Effector memory CD8-positive, alpha-beta T cell (primary cell): ENCODE data around the gene RPS19BP1.
"Not testable (repeated sequence)": the region's sequence is repeated elsewhere in the genome, so short reads cannot be mapped to it uniquely, and the experiment has no call there.

Experiments used
- ATAC-seq: fragments of 150-1000 bp; cut with Tn5 transposase; replicated peaks from 2 replicates; pipeline ENCODE4 v1.10.0; 2021; ENCODE audit warnings: mild to moderate bottlenecking, moderate library complexity
- DNase-seq, 3 experiments: peaks; one replicate each; pipeline ENCODE4 v3.0.0; 2021
- H3K27ac Mint-ChIP-seq, 2 donors: one replicate each; pipeline ENCODE4 v1.8.0; 2022; ENCODE audit warnings: mild to moderate bottlenecking in 2 of 2, mixed read lengths in 2 of 2, moderate library complexity in 2 of 2
- H3K27me3 Mint-ChIP-seq, 2 donors: one replicate each; pipeline ENCODE4 v1.8.0; 2022; ENCODE audit warnings: mixed read lengths in 2 of 2
- H3K36me3 Mint-ChIP-seq: one replicate; pipeline ENCODE4 v1.8.0; 2022; ENCODE audit warnings: mild to moderate bottlenecking, moderate library complexity, mixed read lengths; ENCODE audit not compliant: insufficient read depth
- H3K4me1 Mint-ChIP-seq, 2 donors: one replicate each; pipeline ENCODE4 v1.8.0; 2022; ENCODE audit warnings: low read depth in 2 of 2, mixed read lengths in 2 of 2
- H3K4me3 Mint-ChIP-seq, 2 donors: one replicate each; pipeline ENCODE4 v1.8.0; 2022; ENCODE audit warnings: mild to moderate bottlenecking in 2 of 2, mixed read lengths in 2 of 2, moderate library complexity in 2 of 2
- H3K9me3 Mint-ChIP-seq, 2 donors: one replicate each; pipeline ENCODE4 v1.8.0; 2022; ENCODE audit warnings: mixed read lengths in 2 of 2

RPS19BP1 gene

GRCh38 chr22:39530116-39530515 lies 2.4 kb downstream of the RPS19BP1 start:
- Mint-ChIP-seq H3K9me3 (no peaks in the 10 kb centered on the region), H3K4me3 (peak overlapping the region; percentile 96 to 98), H3K27ac (peak overlapping the region; percentile 9 to 57), H3K36me3 (peaks cover 47% of the 10 kb centered on the region), H3K4me1 (peaks cover 61 to 63% of the 10 kb centered on the region in 2 donors), H3K27me3 (no peaks in the 10 kb centered on the region)
- ATAC-seq (no peak), DNase-seq (no peak)

- Mint-ChIP-seq H3K36me3 (peaks cover 50% of the 10 kb centered on the region), H3K4me1 (peaks cover 66 to 69% of the 10 kb centered on the region in 2 donors), H3K9me3 (no peaks in the 10 kb centered on the region), H3K27ac (peak overlapping the region; percentile 88 to 99), H3K4me3 (peak overlapping the region; percentile 96 to 98), H3K27me3 (no peaks in the 10 kb centered on the region)
- DNase-seq = no peak
- ATAC-seq = no peak
Observed at GRCh38 chr22:39529487-39529851, 3.1 kb downstream of the RPS19BP1 start.

- H3K27ac Mint-ChIP-seq = peak overlapping the region; percentile 88 to 99
- DNase-seq = peak; percentile 88 to 91 (median 90)
- peaks cover 56% of the 10 kb centered on the region for H3K36me3 Mint-ChIP-seq
- peaks cover 65 to 68% of the 10 kb centered on the region in 2 donors for H3K4me1 Mint-ChIP-seq
- peak overlapping the region; percentile 96 to 98 for H3K4me3 Mint-ChIP-seq
- peak; percentile 49 for ATAC-seq
- no peaks in the 10 kb centered on the region for H3K9me3 Mint-ChIP-seq
- H3K27me3 Mint-ChIP-seq = no peaks in the 10 kb centered on the region
Observed at GRCh38 chr22:39528681-39529486, 3.7 kb downstream of the RPS19BP1 start.

GRCh38 chr22:39528080-39528661 lies 4.4 kb downstream of the RPS19BP1 start:
- DNase-seq = no peak
- H3K27ac Mint-ChIP-seq = peak overlapping the region; percentile 88 to 99
- no peaks in the 10 kb centered on the region for H3K9me3 Mint-ChIP-seq
- peaks cover 63% of the 10 kb centered on the region for H3K36me3 Mint-ChIP-seq
- H3K27me3 Mint-ChIP-seq = no peaks in the 10 kb centered on the region
- peak overlapping the region; percentile 96 to 98 for H3K4me3 Mint-ChIP-seq
- H3K4me1 Mint-ChIP-seq = peaks cover 68 to 71% of the 10 kb centered on the region in 2 donors
- no peak for ATAC-seq

GRCh38 chr22:39527481-39527961 lies 5.0 kb downstream of the RPS19BP1 start:
- Mint-ChIP-seq H3K4me1 (peaks cover 75 to 76% of the 10 kb centered on the region in 2 donors), H3K36me3 (peaks cover 64% of the 10 kb centered on the region), H3K27ac (peak overlapping the region; percentile 72 to 99), H3K9me3 (no peaks in the 10 kb centered on the region), H3K27me3 (no peaks in the 10 kb centered on the region), H3K4me3 (peak overlapping the region; percentile 34 to 40)
- no peak for DNase-seq
- ATAC-seq = no peak

GRCh38 chr22:39526736-39527171 lies 5.8 kb downstream of the RPS19BP1 start:
- no peaks in the 10 kb centered on the region for H3K9me3 Mint-ChIP-seq

GRCh38 chr22:39525658-39525975 lies 6.9 kb downstream of the RPS19BP1 start:
- H3K9me3 Mint-ChIP-seq = no peaks in the 10 kb centered on the region
- no peaks in the 10 kb centered on the region for H3K27me3 Mint-ChIP-seq
- DNase-seq (no peak), ATAC-seq (no peak)
- H3K4me3 Mint-ChIP-seq = peak overlapping the region; percentile 12 to 42
- peaks cover 69 to 73% of the 10 kb centered on the region in 2 donors for H3K4me1 Mint-ChIP-seq
- H3K36me3 Mint-ChIP-seq = peaks cover 73% of the 10 kb centered on the region
- H3K27ac Mint-ChIP-seq = peak overlapping the region; percentile 94 to 99

More at GRCh38 chr22:39526736-39527171, 5.8 kb downstream of the RPS19BP1 start:
- peak overlapping the region; percentile 72 to 99 for H3K27ac Mint-ChIP-seq
- H3K4me3 Mint-ChIP-seq = peak overlapping the region; percentile 34 to 40
- H3K27me3 Mint-ChIP-seq = no peaks in the 10 kb centered on the region
- DNase-seq (peak in 1 of 3 experiments; percentile 12), ATAC-seq (peak; percentile 36)
- H3K36me3 Mint-ChIP-seq = peaks cover 67% of the 10 kb centered on the region
- peaks cover 77 to 78% of the 10 kb centered on the region in 2 donors for H3K4me1 Mint-ChIP-seq

GRCh38 chr22:39524753-39525657 lies 7.5 kb downstream of the RPS19BP1 start:
- no peaks in the 10 kb centered on the region for H3K27me3 Mint-ChIP-seq
- peaks cover 66 to 70% of the 10 kb centered on the region in 2 donors for H3K4me1 Mint-ChIP-seq
- DNase-seq (no peak), ATAC-seq (no peak)
- H3K36me3 Mint-ChIP-seq = peaks cover 78% of the 10 kb centered on the region
- H3K9me3 Mint-ChIP-seq = no peaks in the 10 kb centered on the region
- H3K4me3 Mint-ChIP-seq = peak overlapping the region; percentile 50 to 62
- peak overlapping the region; percentile 94 to 99 for H3K27ac Mint-ChIP-seq

GRCh38 chr22:39524089-39524752 lies 8.3 kb downstream of the RPS19BP1 start:
- H3K27me3 Mint-ChIP-seq = no peaks in the 10 kb centered on the region
- H3K36me3 Mint-ChIP-seq = peaks cover 79% of the 10 kb centered on the region
- ATAC-seq = no peak
- no peak for DNase-seq
- H3K9me3 Mint-ChIP-seq = no peaks in the 10 kb centered on the region
- H3K4me1 Mint-ChIP-seq = peaks cover 64% of the 10 kb centered on the region in 2 donors
- peak overlapping the region in 1 of 2 donors; percentile 99 for H3K27ac Mint-ChIP-seq
- peak overlapping the region; percentile 50 to 62 for H3K4me3 Mint-ChIP-seq

GRCh38 chr22:39522567-39523300 lies 9.8 kb downstream of the RPS19BP1 start:
- Mint-ChIP-seq H3K27ac (peak overlapping the region; percentile 95 to 99), H3K27me3 (no peaks in the 10 kb centered on the region), H3K9me3 (no peaks in the 10 kb centered on the region), H3K4me3 (peak overlapping the region; percentile 98 to 99), H3K36me3 (peaks cover 73% of the 10 kb centered on the region), H3K4me1 (peaks cover 52 to 55% of the 10 kb centered on the region in 2 donors)
- ATAC-seq (no peak), DNase-seq (no peak)

GRCh38 chr22:39522091-39522490 lies 10.5 kb downstream of the RPS19BP1 start:
- not testable (repeated sequence) for DNase-seq, H3K27me3 Mint-ChIP-seq, H3K9me3 Mint-ChIP-seq, ATAC-seq
- peak overlapping the region; percentile 98 to 99 for H3K4me3 Mint-ChIP-seq
- H3K27ac Mint-ChIP-seq = peak overlapping the region; percentile 95 to 99
- H3K4me1 Mint-ChIP-seq = peaks cover 46 to 49% of the 10 kb centered on the region in 2 donors
- H3K36me3 Mint-ChIP-seq = peaks cover 69% of the 10 kb centered on the region
